HepG2 (cell line): ENCODE data around the gene PPFIA2. TPM values are rescaled to one million over a fixed set of nuclear protein-coding genes. Genes with fewer than 3 reads are reported as not detected.
"Not testable (repeated sequence)": the region's sequence is repeated elsewhere in the genome, so short reads cannot be mapped to it uniquely, and the experiment has no call there.

Source experiments
- ATAC-seq: fragments of 200-7000 bp; cut with Tn5 transposase; 3 replicates; pipeline ENCODE4 v1.9.1; 2020; ENCODE audit warnings: mild to moderate bottlenecking, moderate library complexity
- BruUV-seq: library from RNA; stranded (reverse); fragments of 400-500 nt; replicated peaks from 2 replicates; lab custom pipeline; 2021; lab: Mats Ljungman, UMichigan
- CTCF ChIA-PET: fragments of 300-600 bp; formaldehyde crosslinking; extraction: SDS; loops from one replicate; lab custom pipeline; 2021; ENCODE audit warnings: low total read pairs, inconsistent platforms, low intra/inter-chr PET ratio; lab: Yijun Ruan, JAX
- POLR2A ChIA-PET: fragments of 350-600 bp; sonication (Branson Sonifier 250); formaldehyde crosslinking; loops from one replicate; lab custom pipeline; 2020; ENCODE audit warnings: antibody characterized with exemption, inconsistent platforms; lab: Yijun Ruan, JAX
- DNase-seq: peaks from one replicate; pipeline ENCODE4 v3.0.0-alpha.2; 2015; ENCODE audit warnings: low spot score
- FAIRE-seq: peaks from 3 replicates; lab custom pipeline; 2011; peaks lifted over from hg19 to GRCh38; lab: Jason Lieb, UNC
- H2AFZ ChIP-seq: one replicate; pipeline ENCODE4 v1.6.1; 2011; ENCODE audit warnings: low read length, inconsistent platforms
- H3K27ac ChIP-seq: fragments of 300-600 bp; 3 replicates; pipeline ENCODE4 v1.8.0; 2011; ENCODE audit warnings: mixed run types, mild to moderate bottlenecking, mixed read lengths, low read length, inconsistent platforms; ENCODE audit not compliant: insufficient read depth; ENCODE audit errors: extremely low read length
- H3K27me3 ChIP-seq, 2 experiments: fragments of 200-600 bp in 1 of 2; 2 replicates in 1 of 2; 3 replicates in 1 of 2; pipeline versions ENCODE4 v1.6.0 to v1.8.0; 2011; ENCODE audit warnings: low read length in 2 of 2, mild to moderate bottlenecking in 2 of 2, moderate library complexity in 2 of 2, inconsistent platforms in 1 of 2; ENCODE audit not compliant: insufficient read depth in 2 of 2, control insufficient read depth in 1 of 2
- H3K36me3 ChIP-seq, 2 experiments: fragments of 200-600 bp in 1 of 2; replicated peaks in 1 of 2; 2 replicates in 1 of 2; 3 replicates in 1 of 2; pipeline versions ENCODE4 v1.5.1 to v1.8.0; 2011; ENCODE audit warnings: low read length in 2 of 2, inconsistent platforms in 1 of 2; ENCODE audit not compliant: insufficient read depth in 2 of 2, control insufficient read depth in 1 of 2
- H3K4me1 ChIP-seq: 2 replicates; pipeline ENCODE4 v1.5.1; 2012; ENCODE audit warnings: low read length, inconsistent platforms; ENCODE audit not compliant: insufficient read depth
- H3K4me2 ChIP-seq: 2 replicates; pipeline ENCODE4 v1.6.0; 2011; ENCODE audit warnings: low read depth, low read length, inconsistent platforms
- H3K4me3 ChIP-seq, 3 experiments: fragments of 200-600 bp in 1 of 3; sonication (generic), shearing (Covaris generic) in 1 of 3; replicated peaks in 1 of 3; 2 replicates each; pipeline ENCODE4 v1.5.1; 2011 to 2016; ENCODE audit warnings: low read length in 3 of 3, inconsistent platforms in 2 of 3, low read depth in 2 of 3, mild to moderate bottlenecking in 2 of 3, control low read depth in 1 of 3, mixed read lengths in 1 of 3; ENCODE audit not compliant: insufficient read depth in 1 of 3
- H3K79me2 ChIP-seq: one replicate; pipeline ENCODE4 v1.6.1; 2011; ENCODE audit warnings: low read length, inconsistent platforms; ENCODE audit not compliant: insufficient read depth
- H3K9ac ChIP-seq: 2 replicates; pipeline ENCODE4 v1.6.0; 2011; ENCODE audit warnings: mild to moderate bottlenecking, low read depth, low read length, inconsistent platforms; ENCODE audit not compliant: insufficient read depth
- H3K9me3 ChIP-seq: 2 replicates; pipeline ENCODE4 v1.5.1; 2012; ENCODE audit warnings: mild to moderate bottlenecking, low read length
- H4K20me1 ChIP-seq: 2 replicates; pipeline ENCODE4 v1.6.0; 2011; ENCODE audit warnings: inconsistent platforms, mild to moderate bottlenecking, low read length, moderate library complexity; ENCODE audit not compliant: insufficient read depth
- GPBP1L1 ChIP-seq: sonication (generic); formaldehyde crosslinking; IDR thresholded peaks from 2 replicates; pipeline ENCODE4 v1.5.0; 2020; ENCODE audit warnings: mild to moderate bottlenecking, missing genetic modification reagents
- KDM5A ChIP-seq: fragments of 200-600 bp; sonication (generic); IDR thresholded peaks from 2 replicates; pipeline ENCODE4 v1.7.0; 2018; ENCODE audit warnings: antibody characterized with exemption, mild to moderate bottlenecking, low read length, borderline replicate concordance
- POLR2G ChIP-seq: fragments of 200-400 bp; formaldehyde crosslinking; IDR thresholded peaks from 2 replicates; pipeline ENCODE4 v1.6.1; 2018; ENCODE audit warnings: mild to moderate bottlenecking, low read depth, low read length, moderate library complexity
- ZSCAN20 ChIP-seq: sonication (generic); formaldehyde crosslinking; IDR thresholded peaks from 2 replicates; pipeline ENCODE4 v1.4.0; 2020; ENCODE audit warnings: missing genetic modification reagents, mild to moderate bottlenecking, borderline replicate concordance
- WGBS: methylation state at CpG from one replicate; pipeline ENCODE4 v1.1.6; 2017; ENCODE audit warnings: low lambda C conversion rate; 5-methylcytosine and 5-hydroxymethylcytosine counted together
- in situ Hi-C: cut with HindIII; loops from 2 replicates; pipeline ENCODE4 v1.10.0; 2017; ENCODE audit warnings: low pct_unique_long_range_greater_than_20kb; ENCODE audit not compliant: extremely low pct_ligation_motif_present
- intact Hi-C: fragments of 100-400 bp; cut with micrococcal nuclease; formaldehyde crosslinking; loops from one replicate; pipeline ENCODE4 v1.10.0; 2022; ENCODE audit not compliant: unreplicated experiment
- polyA plus RNA-seq, 8 experiments: library from polyadenylated mRNA; depleted of rRNA in 3 of 8; stranded (reverse) in 7 of 8; unstranded in 1 of 8; fragments of >200 nt; fragmentation: Illumina TruSeq in 4 of 8; extraction: Trizol in 4 of 8; gene quantifications; 2 replicates each; pipeline versions ENCODE4 v1.2.1 to v1.2.3, GENCODE V29; 2011 to 2016; ENCODE audit warnings: low read depth in 4 of 8, missing spikeins in 1 of 8, mixed read lengths in 1 of 8; ENCODE audit not compliant: insufficient read depth in 1 of 8
- total RNA-seq, 5 experiments: library from RNA; depleted of rRNA; stranded (reverse); fragments of >200 nt; fragmentation: Illumina TruSeq; extraction: Trizol; gene quantifications; 2 replicates each; pipeline ENCODE4 v1.2.3, GENCODE V29; 2016; ENCODE audit warnings: low read depth in 1 of 5

PPFIA2 gene
- total and polyA plus RNA-seq, 2 of the 13 experiments (the other 11 are each of a cell fraction or from before 2014, with no cell fraction given) = 0.05 TPM; not detected in 1

GRCh38 chr12:81591256-81591655 is 167.9 kb downstream of the PPFIA2 start (continued):
- no peak for TF ChIP-seq POLR2G
- no peak for TF ChIP-seq KDM5A
- no peak for TF ChIP-seq GPBP1L1
- TF ChIP-seq ZSCAN20 = no peak

DNA sequence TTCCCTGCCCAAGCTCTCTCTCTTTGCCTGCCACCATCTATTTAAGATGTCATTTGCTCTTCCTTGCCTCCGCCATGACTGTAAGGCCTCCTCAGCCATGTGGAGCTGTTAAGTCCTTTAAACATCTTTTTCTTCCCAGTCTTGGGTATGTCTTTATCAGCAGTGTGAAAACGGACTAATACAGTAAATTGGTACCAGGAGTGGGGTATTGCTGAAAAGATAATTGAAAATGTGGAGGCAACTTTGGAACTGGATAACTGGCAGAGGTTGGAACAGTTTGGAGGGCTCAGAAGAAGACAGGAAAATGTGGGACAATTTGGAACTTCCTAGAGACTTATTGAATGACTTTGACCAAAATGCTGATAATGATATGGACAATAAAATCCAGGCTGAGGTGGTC is 168.4 kb downstream of the PPFIA2 start:
- ATAC-seq, FAIRE-seq, H4K20me1 ChIP-seq, H3K27ac ChIP-seq, in situ Hi-C loops, H2AFZ ChIP-seq, H3K9me3 ChIP-seq, H3K4me1 ChIP-seq, H3K36me3 ChIP-seq, H3K27me3 ChIP-seq, intact Hi-C loops, POLR2A ChIA-PET, H3K4me2 ChIP-seq, DNase-seq, BruUV-seq, H3K79me2 ChIP-seq, H3K4me3 ChIP-seq, H3K9ac ChIP-seq, CTCF ChIA-PET: not testable (repeated sequence)
- WGBS = 21% methylated on average over 2 of the region's 2 CpGs
